ENCODE data around the gene ATG101.

GRCh38 chr12:52024845-52025230, 44.9 kb upstream of the ATG101 start:
- TF ChIP-seq, protein P1, sequence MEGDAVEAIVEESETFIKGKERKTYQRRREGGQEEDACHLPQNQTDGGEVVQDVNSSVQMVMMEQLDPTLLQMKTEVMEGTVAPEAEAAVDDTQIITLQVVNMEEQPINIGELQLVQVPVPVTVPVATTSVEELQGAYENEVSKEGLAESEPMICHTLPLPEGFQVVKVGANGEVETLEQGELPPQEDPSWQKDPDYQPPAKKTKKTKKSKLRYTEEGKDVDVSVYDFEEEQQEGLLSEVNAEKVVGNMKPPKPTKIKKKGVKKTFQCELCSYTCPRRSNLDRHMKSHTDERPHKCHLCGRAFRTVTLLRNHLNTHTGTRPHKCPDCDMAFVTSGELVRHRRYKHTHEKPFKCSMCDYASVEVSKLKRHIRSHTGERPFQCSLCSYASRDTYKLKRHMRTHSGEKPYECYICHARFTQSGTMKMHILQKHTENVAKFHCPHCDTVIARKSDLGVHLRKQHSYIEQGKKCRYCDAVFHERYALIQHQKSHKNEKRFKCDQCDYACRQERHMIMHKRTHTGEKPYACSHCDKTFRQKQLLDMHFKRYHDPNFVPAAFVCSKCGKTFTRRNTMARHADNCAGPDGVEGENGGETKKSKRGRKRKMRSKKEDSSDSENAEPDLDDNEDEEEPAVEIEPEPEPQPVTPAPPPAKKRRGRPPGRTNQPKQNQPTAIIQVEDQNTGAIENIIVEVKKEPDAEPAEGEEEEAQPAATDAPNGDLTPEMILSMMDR (IDR thresholded peaks at IDR 0.05; ENCODE audit: low read depth, low read length, poor library complexity, severe bottlenecking), result no peak
- TF ChIP-seq EZH2phosphoT487 (IDR thresholded peaks at IDR 0.05; ENCODE audit: borderline replicate concordance, low read length), result no peak
